ENCODE measurements around the gene TRAP1.
"Not testable (repeated sequence)": the region's sequence is repeated elsewhere in the genome, so short reads cannot be mapped to it uniquely, and the experiment has no call there.

The TRAP1 gene

GRCh38 chr16:3735541-3735940 lies 18.2 kb upstream of the TRAP1 start:
- DNase-seq, result no peak

DNA sequence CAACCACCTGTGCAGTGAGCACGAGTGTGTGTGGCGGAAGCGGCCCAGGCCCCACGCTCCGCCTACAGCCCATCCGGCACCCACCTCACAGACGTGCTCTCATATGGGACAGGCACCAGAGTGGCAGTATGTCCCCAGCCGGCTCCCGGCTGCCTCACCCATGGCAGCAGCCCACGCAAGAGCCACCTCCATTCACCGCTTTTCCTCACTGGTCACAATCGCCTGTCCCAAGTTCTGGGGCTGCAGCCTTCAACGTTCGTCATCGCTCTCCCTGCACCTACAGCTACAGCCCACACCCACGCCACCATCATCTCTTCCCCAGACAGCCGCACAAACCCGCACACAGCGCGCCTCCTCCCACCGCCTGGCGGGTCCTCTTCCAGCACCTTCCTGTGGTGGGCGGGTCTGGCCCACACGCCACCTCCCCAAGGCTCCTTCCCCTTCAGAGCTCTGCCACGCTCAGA lies 17.5 kb upstream of the TRAP1 start:
- DNase-seq, result no peak

- DNase-seq, result no peak
These were observed 16.9 kb upstream of the TRAP1 start for GRCh38 chr16:3734084-3734757.

GRCh38 chr16:3732171-3732570 lies 14.8 kb upstream of the TRAP1 start:
- no peak for DNase-seq

DNA sequence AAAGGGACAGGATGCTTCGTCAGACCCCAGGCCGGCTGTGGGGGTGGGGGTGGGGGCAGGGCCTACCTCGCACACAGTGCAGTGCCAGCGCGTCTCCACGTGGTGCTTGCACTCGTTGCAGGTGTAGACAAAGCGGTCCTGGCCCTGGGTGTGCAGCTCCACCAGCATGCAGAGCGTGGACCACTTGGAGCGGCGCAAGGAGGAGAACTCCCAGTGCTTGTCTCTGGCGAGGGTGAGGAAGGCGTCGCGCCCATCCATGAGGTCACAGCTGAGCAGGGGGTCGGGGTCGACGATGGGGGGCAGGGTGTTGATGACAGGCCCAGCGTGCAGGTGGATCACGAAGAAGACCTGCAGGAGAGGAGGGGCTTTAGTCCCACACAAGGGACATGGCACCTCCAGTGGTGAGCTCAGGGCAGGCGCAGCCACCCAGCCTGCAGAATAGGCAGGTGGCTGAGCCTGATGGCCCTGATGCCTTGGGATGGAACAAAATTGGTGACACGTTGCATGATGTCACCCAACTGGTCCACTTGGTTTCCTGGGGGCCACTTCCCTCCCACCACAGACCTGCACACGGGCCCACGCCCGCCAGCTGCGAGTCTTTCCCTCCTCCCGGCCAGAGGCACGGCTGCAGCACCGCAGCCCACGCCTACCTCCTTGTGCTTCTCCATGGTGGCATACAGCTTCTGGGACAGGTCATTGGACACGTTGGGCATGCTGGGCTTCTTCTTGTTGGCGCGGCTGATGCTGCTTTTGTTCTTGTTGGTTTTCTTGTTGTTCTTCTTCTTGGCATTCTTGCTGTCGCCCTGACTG lies 14.0 kb upstream of the TRAP1 start:
- no peak for DNase-seq

- DNase-seq, result no peak
These were observed 13.1 kb upstream of the TRAP1 start for GRCh38 chr16:3730161-3731125.

DNA sequence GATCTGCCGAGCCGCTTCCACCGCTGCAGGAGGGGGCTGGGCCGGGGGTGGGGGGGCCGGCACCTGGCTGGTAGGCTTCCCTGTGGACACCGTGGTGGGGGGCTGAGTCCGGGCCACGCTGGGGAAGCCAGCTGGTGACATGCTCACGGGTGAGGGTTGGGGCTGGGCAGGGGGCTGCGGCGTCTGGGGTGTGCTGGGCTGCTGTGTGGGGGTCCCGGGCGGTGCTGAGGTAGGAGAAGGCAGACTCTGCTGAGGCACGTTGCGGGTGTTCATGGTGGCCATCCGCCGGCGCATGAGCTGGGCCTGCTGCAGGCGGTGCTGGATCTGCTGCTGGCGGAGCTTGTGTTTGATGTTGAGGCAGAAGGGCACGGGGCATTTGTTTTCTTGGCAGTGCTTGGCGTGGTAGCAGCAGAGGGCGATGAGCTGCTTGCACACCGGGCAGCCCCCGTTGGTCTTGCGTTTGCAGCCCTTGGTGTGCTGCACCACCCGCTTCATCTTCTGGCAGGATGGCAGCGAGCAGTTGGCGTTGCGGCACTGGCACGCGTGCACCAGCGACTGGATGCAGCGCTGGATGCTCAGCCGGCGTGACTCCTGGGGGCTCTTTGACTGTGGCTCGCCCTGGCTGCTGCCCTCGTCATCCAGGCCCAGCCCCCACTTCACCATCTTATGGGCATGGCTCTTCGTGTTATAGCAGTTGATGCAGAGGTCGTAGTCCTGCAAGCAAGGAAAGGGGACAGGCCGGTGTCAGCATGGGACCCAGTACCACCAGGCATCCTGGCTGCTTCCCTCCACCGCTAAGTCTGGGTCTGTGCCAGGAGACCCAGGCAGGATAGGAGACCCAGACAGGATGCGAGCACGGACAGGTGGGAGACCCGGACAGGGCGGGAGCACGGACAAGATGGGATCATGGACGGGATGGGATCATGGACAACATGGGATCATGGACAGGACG lies 12.1 kb upstream of the TRAP1 start:
- no peak for DNase-seq

DNA sequence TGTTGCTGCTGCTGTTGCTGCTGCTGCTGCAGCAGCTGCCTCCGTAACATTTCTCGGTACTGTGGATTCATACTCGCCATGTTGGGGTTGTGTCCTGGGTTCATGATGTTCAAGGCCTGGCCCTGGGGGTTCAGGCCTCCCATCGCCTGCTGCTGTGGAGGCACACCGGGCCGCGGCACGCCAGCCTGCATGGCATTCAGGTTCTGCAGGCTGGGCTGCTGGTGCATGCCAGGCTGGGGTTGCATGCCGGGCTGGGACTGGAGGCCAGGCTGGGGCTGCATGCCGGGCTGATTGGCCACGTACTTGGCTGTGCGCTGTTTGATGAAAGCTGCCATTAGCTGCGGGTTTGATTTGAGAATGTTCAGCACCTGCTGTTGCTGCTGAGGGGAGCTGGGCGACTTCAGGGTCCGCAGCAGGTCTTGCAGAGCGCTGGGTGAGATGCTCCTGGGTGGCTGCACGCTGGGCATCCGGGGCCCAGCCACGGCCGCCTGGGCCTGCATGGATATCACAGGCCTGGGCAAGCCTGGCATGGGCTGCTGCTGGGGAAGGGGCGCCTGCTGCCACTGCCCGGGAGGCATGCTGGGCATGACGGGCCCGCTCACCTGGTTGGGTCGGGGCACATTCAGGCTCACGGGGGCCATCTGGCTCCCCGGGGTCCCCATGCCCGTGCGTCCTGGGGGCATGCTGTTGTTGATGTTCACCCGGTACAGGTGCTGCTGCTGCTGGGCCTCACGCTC lies 11.3 kb upstream of the TRAP1 start:
- DNase-seq, result no peak

GRCh38 chr16:3727806-3728381 lies 10.6 kb upstream of the TRAP1 start:
- no peak for DNase-seq

DNA sequence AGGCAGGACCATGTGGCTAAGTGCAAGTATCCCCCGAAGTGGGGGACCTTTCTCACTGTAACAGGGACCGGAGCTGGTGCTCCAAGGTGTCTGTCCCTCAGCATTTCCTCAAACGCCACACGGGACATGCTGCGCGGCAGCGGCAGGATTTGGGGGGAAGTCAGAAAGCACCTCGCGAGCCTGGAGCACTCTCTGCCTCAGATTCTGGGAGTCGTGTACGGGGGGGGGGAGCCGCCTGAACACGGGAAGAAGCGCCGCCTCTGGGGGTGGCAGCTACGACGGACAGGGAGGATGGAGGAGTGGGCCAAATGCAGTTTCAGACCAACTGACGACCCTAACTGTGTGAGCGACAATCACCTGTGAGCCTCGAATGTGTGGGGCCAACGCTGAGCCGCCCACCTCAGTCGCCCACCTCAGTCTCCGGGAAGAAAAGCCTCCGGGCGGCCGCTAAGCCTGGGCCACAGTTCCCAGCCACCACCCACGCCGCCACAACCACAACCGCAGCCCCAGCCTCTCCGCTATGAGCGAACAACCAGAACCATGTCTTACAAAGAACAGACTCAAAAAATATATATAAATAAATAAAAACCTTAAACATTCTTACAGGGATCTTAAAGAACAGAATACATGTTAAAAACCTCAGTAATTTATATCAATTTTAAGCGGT lies 8.8 kb upstream of the TRAP1 start:
- no peak for DNase-seq

- no peak for DNase-seq
These were observed 8.0 kb upstream of the TRAP1 start for GRCh38 chr16:3725276-3725675.

DNA sequence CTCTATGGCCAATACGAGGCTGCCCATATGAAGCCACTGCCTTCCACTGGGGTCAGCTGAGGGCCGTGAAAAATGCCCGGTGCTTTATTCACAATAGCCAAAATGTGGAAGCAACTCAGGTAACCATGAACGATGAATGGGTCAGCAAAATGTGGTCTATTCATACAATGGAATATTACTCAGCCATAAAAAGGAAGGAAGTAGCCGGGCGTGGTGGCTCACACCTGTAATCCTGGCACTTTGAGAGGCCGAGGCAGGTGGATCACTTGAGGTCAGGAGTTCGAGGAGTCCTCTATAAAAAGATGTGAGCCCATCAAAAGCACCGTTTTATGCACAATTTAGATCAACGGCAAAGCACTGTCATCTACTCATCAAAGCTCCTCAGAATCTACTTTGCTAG lies 5.2 kb upstream of the TRAP1 start:
- no peak for DNase-seq

DNA sequence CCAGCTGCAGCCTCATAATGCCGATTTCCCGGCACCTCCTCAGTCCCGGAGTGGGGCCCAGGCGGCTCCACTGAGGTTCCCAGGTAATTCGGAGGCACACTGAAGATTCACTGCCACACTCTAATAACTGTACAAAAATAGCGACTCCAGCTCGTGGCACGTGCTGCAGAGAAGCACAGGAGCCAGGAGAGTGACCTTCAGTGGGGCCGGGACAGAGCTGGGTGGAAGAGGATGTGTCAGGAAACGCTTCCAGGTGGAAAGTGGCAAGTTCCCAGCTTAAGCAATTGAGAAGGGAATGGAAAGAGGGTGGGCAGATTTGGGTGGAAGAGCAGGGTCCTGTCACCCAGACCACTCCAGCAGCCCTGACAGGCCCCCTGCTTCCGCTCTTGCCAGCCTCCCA lies 3.1 kb upstream of the TRAP1 start:
- no peak for DNase-seq

DNA sequence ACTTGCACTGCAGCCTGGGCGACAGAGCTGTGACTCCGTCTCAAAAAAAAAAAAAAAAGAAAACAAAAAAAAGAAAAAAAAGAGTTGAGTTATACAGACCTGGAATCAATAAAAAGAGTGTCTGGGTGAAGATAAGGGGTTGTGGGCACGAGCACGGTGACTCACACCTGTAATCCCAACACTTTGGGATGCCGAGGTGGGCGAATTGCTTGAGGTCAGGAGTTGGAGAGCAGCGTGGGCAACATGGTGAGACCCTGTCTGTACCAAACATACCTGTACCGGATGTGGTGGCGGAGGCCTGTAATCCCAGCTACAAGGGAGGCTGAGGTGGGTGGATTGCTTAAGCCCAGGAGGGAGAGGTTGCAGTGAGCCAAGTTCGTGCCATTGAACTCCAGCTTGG lies 1.3 kb upstream of the TRAP1 start:
- no peak for DNase-seq

DNA sequence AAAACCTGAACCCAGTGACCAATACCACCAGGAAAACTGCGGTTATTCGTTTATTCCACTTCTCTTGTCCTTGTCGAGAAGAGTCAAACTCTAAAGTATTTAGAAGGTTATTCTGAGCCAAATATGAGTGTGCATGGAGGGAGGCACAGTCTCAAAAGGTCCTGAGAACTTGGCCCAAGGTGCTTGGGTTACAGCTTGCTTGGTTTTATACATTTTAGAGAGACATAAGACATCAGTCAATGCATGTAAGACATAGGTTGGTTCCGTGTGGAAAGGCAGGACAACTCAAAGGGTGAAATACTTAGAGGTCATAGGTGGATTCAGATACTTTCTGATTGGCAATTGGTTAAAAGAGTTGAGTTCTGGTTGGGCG lies 681 bp upstream of the TRAP1 start:
- no peak for DNase-seq

- peak; percentile 28 to 42 for DNase-seq
These were observed 491 bp downstream of the TRAP1 start for GRCh38 chr16:3716831-3717234.

- DNase-seq, result no peak
These were observed 1.9 kb downstream of the TRAP1 start for GRCh38 chr16:3715430-3715829.

DNA sequence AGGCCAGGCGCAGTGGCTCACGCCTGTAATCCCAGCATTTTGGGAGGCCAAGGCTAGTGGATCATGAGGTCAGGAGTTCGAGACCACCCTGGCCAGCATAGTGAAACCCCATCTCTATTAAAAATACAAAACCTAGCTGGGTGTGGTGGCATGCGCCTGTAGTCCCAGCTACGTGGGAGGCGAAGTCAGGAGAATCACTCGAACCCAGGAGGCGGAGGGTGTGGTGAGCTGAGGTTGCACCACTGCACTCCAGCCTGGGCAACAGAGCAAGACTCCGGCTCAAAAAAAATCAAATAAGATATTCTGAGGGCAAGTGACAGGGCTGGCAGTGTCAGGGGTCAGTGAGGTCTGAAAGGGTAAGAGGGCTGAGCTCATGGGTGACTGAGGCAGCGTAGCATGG lies 2.9 kb downstream of the TRAP1 start:
- DNase-seq, result not testable (repeated sequence)

DNA sequence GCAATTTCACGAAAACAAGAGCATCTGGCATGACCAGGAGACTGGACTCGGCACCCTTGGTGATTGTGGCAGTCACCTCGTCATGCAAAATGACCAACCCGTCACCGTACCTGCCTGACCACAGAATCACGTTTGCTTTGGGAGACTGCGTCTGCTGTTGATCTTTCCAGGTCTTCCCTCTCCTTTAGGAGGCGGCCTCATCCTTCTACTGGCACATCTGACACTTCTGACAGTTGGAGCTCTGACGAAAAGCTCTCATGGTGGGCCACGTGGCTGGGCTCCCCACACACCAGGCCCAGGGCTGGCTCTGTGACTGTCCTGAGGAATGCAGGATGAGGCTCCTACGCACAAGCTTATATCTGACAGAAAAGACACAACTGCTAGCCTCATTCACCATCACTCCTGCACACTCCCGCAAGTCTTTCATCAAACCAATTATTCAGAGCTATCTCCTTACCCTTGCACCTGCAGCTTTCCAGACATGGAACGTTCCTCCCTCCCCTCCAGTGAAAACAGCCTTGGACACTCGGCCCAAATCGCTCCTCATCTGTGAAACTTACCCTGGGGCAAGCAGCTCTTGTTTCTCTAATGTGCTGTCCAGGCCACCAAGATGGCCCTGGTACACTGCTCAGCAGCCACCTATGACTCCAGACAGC lies 3.6 kb downstream of the TRAP1 start:
- no peak for DNase-seq

DNA sequence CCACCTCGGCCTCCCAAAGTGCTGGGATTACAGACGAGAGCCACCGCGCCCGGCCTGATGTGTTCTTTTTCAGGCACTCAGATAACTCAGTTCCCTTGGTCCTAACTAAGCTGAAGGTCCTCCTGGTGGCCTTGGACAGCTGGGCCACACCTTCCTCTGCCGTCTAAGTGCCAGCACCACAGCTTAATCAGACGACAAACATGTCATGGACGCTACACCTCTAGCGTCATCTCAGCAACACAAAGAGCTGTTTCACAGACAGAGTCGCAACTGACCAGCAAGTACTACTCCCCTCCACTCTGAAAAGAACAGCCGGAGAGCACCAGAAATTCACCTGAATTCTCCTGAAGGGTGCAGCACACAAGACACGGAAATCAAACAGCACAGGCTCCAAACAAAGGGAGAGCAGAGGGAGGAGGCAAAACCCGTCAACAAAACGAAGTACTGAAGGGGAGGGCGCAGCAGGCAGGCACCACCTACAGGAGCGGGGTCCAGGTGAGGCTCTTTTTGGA lies 4.4 kb downstream of the TRAP1 start:
- no peak for DNase-seq
